Heart left ventricle (tissue), 16 donors: ENCODE data around the gene PRKCA. TPM values are rescaled to one million over a fixed set of nuclear protein-coding genes. Genes with fewer than 3 reads are reported as not detected.

ENCODE experiments used
- ATAC-seq, 4 donors: fragments of 200-7000 bp; cut with Tn5 transposase; one replicate each; pipeline ENCODE4 v1.9.1; 2020 to 2022; ENCODE audit warnings: moderate library complexity in 4 of 4, mild to moderate bottlenecking in 3 of 4, moderate number of reproducible peaks in 1 of 4
- DNase-seq, 5 donors: peaks; one replicate each; pipeline ENCODE4 v3.0.0-alpha.2; 2020
- H3K27ac ChIP-seq, 12 donors: fragments of 200-600 bp; sonication (generic) in 4 of 12; one replicate each; pipeline versions ENCODE4 v1.5.0 to v1.8.0; 2016 to 2022; ENCODE audit warnings: mild to moderate bottlenecking in 2 of 12
- H3K27me3 ChIP-seq, 9 donors: fragments of 200-600 bp; sonication (generic) in 2 of 9; one replicate each; pipeline versions ENCODE4 v1.5.1 to v1.8.0; 2016 to 2022; ENCODE audit warnings: mild to moderate bottlenecking in 3 of 9
- H3K36me3 ChIP-seq, 9 donors: fragments of 200-600 bp; sonication (generic) in 2 of 9; one replicate each; pipeline versions ENCODE4 v1.5.0 to v1.8.0; 2018 to 2022; ENCODE audit warnings: mild to moderate bottlenecking in 2 of 9
- H3K4me1 ChIP-seq, 12 donors: fragments of 200-600 bp; sonication (generic) in 4 of 12; one replicate each; pipeline versions ENCODE4 v1.5.0 to v1.8.0; 2016 to 2022; ENCODE audit warnings: mild to moderate bottlenecking in 3 of 12
- H3K4me3 ChIP-seq, 12 donors: fragments of 200-600 bp; sonication (generic) in 4 of 12; one replicate each; pipeline versions ENCODE4 v1.5.0 to v1.8.0; 2017 to 2022; ENCODE audit warnings: mild to moderate bottlenecking in 9 of 12, moderate library complexity in 4 of 12
- H3K9me3 ChIP-seq, 12 donors: fragments of 200-600 bp; sonication (generic) in 4 of 12; one replicate each; pipeline versions ENCODE4 v1.5.0 to v1.8.0; 2016 to 2022; ENCODE audit warnings: mild to moderate bottlenecking in 1 of 12
- POLR2A ChIP-seq, 2 donors: fragments of 450-650 bp; IDR thresholded peaks; one replicate each; pipeline ENCODE4 v1.6.1; 2017; ENCODE audit warnings: antibody characterized with exemption in 2 of 2, mild to moderate bottlenecking in 2 of 2, moderate library complexity in 2 of 2
- WGBS, 4 donors: extraction: QIAGEN DNeasy Blood & Tissue Kit in 2 of 4; methylation state at CpG; one replicate each; pipeline versions ENCODE4 v1.1.5 to v1.1.7; 2013 to 2018; 5-methylcytosine and 5-hydroxymethylcytosine counted together
- intact Hi-C, 10 donors: fragments of 100-400 bp; cut with DNase I; formaldehyde crosslinking; loops; one replicate each; pipeline versions ENCODE4 v1.11.1 to v1.14.2; 2022
- polyA plus RNA-seq, 2 donors: library from polyadenylated mRNA; stranded (reverse); fragments of 200-250 nt; gene quantifications; one replicate each; pipeline ENCODE4 v1.2.3, GENCODE V29; 2013
- total RNA-seq, 9 donors: library from RNA; depleted of rRNA in 2 of 9; stranded (reverse); fragments of >200 nt in 2 of 9; fragmentation: NEBNext Ultra II Directional in 3 of 9; extraction: Animal tissue kit (Norgen Biotek cat#: 25700) in 3 of 9; gene quantifications; one replicate each; pipeline versions ENCODE4 v1.1.0 to v1.2.4, GENCODE V29; 2016 to 2023
- TF ChIP-seq, protein P1 (sequence below), 12 donors: fragments of 200-600 bp; sonication (generic) in 4 of 12; IDR thresholded peaks; one replicate each; pipeline versions ENCODE4 v1.5.0 to v1.8.0; 2018 to 2022; ENCODE audit warnings: antibody characterized with exemption in 12 of 12, mild to moderate bottlenecking in 5 of 12
- donor health status: ischemic (EF 13 %, LVEDD 7.1; RV severe dilation, severe dysfunction).
- donor health status: healthy with polysubstance abuse.
- donor health status: DM: no; HTN: yes; CAD: no.
- donor health status: DM: no; HTN: no; CAD: no.
- donor health status: ischemic (EF 25% LVEDD 6.9; RV normal size, moderate dysfunction).
- donor health status: ischemic (EF 25% LVEDD 5.7; RV mildly dilated, moderate dysfunction).
- donor health status: healthy.
- donor health status: DM: yes; HTN: yes; CAD: no.
- donor health status: ischemic (EF 35%, LVEDD 5.7; RV mildly dilated, moderate dysfunction).
- donor health status: nonischemic (EF 11% LVEDD 7.7; RV severe dilation, severe dysfunction).
- donor health status: DM: yes; HTN: yes; CAD: no.
- donor health status: PGD.
- donor health status: ischemic (EF 29% LVEDD 5.4; RV normal size, mild dysfunction).
- donor health status: nonischemic (EF 23%, LVEDD 6.1; RV moderate dilation, normal function).

PRKCA gene
- total and polyA plus RNA-seq, 11 donors: 3.4 to 26.8 (median 11.4) TPM

DNA sequence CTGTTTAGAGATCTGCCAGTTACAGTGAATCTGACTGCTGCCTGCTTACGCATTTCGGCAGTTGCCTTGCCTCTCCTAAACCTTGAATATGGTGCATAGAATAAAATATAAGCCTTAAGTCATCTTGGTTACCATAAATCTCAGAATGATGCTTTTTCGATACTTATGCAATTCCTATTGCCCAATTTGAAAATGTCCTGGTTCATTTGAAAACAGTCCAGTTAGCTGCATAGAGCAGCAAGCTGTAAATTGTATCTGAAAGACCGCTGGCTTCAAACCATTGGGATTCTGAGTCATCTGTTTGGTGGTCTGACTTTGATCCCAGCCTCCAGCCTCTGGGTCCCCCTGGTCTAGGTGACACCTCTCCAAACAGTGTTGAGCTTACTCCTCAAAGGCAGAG, 2.7 kb upstream of the PRKCA start:
- 95 to 99% (median 97%) methylated on average over 4 of the region's 4 CpGs for WGBS, 4 donors

DNA sequence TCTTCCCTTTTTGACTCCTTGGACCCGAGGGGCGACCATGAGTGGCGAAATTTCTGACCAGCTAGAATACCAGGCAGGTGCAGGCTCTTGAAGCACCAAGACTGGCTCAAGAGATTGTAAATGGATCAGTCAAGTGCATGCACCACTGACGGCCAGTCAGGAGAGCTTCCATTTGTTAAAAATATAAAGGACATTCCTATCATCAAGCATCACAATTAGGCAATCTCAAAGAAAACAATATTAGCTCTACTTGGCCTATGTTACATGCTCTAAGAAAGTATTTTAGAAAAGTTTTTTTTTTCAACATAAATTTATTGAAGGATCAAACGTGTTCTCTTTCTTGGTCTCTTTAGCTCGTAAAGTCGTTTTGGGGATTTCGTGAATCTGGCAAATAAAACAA, 1.5 kb upstream of the PRKCA start:
- DNase-seq: no peak
- TF ChIP-seq POLR2A (IDR thresholded peaks at IDR 0.05): no peak
- TF ChIP-seq, protein P1, sequence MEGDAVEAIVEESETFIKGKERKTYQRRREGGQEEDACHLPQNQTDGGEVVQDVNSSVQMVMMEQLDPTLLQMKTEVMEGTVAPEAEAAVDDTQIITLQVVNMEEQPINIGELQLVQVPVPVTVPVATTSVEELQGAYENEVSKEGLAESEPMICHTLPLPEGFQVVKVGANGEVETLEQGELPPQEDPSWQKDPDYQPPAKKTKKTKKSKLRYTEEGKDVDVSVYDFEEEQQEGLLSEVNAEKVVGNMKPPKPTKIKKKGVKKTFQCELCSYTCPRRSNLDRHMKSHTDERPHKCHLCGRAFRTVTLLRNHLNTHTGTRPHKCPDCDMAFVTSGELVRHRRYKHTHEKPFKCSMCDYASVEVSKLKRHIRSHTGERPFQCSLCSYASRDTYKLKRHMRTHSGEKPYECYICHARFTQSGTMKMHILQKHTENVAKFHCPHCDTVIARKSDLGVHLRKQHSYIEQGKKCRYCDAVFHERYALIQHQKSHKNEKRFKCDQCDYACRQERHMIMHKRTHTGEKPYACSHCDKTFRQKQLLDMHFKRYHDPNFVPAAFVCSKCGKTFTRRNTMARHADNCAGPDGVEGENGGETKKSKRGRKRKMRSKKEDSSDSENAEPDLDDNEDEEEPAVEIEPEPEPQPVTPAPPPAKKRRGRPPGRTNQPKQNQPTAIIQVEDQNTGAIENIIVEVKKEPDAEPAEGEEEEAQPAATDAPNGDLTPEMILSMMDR (IDR thresholded peaks at IDR 0.05): no peak
- ATAC-seq: no peak
- Histone ChIP-seq H3K27ac (no peak overlapping the region), H3K4me1 (peaks cover 0 to 25% (median 7%) of the 10 kb centered on the region in 12 donors), H3K9me3 (no peaks in the 10 kb centered on the region), H3K36me3 (no peaks in the 10 kb centered on the region), H3K27me3 (no peaks in the 10 kb centered on the region), H3K4me3 (no peak overlapping the region)
- 76 to 84% (median 77%) methylated on average over 8 of the region's 8 CpGs for WGBS, 4 donors
- intact Hi-C loops: loop anchor here in 2 of 10 donors (5.0 to 10.0 kb wide), 3 partner anchors 106 to 264 kb away; partner anchors contain the start of gene CEP112 (in 1 of the 2)

More for the DNA sequence above, 2.7 kb upstream of the PRKCA start:
- H3K4me3 ChIP-seq: no peak overlapping the region
- intact Hi-C loops: loop anchor here in 2 of 10 donors (5.0 to 10.0 kb wide), 3 partner anchors 105 to 265 kb away; partner anchors contain the start of gene CEP112 (in 1 of the 2)
- no peaks in the 10 kb centered on the region for H3K36me3 ChIP-seq
- H3K27me3 ChIP-seq: no peaks in the 10 kb centered on the region
- TF ChIP-seq, protein P1 (IDR thresholded peaks at IDR 0.05): no peak
- no peak for TF ChIP-seq POLR2A (IDR thresholded peaks at IDR 0.05)
- no peak overlapping the region for H3K27ac ChIP-seq
- DNase-seq: no peak
- no peaks in the 10 kb centered on the region for H3K9me3 ChIP-seq
- H3K4me1 ChIP-seq: peaks cover 0 to 25% (median 7%) of the 10 kb centered on the region in 12 donors
- ATAC-seq: no peak

- ATAC-seq: no peak
- H3K27me3 ChIP-seq: no peaks in the 10 kb centered on the region
- no peak for DNase-seq
- 31 to 40% (median 36%) methylated on average over 14 of the region's 14 CpGs for WGBS, 4 donors
- intact Hi-C loops: loop anchor here in 2 of 10 donors (5.0 to 10.0 kb wide), 3 partner anchors 107 to 263 kb away; partner anchors contain the start of gene CEP112 (in 1 of the 2)
- no peaks in the 10 kb centered on the region for H3K9me3 ChIP-seq
- peak overlapping the region; percentile 42 to 94 (median 84) for H3K4me3 ChIP-seq
- no peaks in the 10 kb centered on the region for H3K36me3 ChIP-seq
- TF ChIP-seq, protein P1 (IDR thresholded peaks at IDR 0.05): no peak
- TF ChIP-seq POLR2A (IDR thresholded peaks at IDR 0.05): no peak
- H3K27ac ChIP-seq: peak overlapping the region in 6 of 12 donors; percentile 61 to 90 (median 74)
- peaks cover 0 to 28% (median 7%) of the 10 kb centered on the region in 12 donors for H3K4me1 ChIP-seq
Observed at GRCh38 chr17:66301367-66301863, 998 bp upstream of the PRKCA start.

DNA sequence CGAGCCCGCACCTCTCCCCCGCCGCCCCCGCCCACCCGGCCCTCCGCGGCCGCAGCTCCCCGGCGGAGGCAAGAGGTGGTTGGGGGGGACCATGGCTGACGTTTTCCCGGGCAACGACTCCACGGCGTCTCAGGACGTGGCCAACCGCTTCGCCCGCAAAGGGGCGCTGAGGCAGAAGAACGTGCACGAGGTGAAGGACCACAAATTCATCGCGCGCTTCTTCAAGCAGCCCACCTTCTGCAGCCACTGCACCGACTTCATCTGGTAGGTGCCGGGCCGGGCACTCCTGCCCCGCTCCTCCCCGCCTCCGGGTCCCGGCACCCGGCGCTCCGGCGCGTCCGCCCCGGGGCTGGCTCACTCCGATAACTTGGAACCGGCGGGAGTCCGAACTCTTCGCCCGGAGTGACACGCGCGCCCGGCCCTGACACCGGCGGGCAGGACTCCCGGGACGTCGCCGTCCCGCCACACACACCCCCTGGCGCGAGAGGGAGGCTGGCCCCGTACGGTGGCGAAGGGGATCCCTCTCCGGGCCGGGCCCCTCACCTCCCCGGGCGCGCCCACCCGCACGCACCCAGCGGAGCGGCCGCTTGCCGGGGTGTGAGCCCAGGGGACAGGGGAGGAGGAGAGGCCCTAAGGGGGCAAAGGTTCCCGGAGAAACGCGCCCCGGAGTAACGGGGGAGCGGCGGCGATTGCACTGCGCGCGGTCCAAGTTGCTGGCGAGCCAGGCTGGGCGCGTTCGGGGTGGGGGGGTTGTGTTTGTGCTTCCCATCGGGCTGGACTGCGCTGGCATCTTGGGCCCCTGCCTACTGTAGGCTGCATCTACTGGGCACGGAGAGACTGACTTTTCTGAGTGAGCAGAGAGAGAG, 581 bp downstream of the PRKCA start:
- Histone ChIP-seq H3K4me3 (peak overlapping the region; percentile 68 to 94 (median 85)), H3K27ac (peak overlapping the region; percentile 25 to 90 (median 72)), H3K36me3 (no peaks in the 10 kb centered on the region), H3K27me3 (no peaks in the 10 kb centered on the region), H3K4me1 (peaks cover 0 to 32% (median 7%) of the 10 kb centered on the region in 12 donors), H3K9me3 (peaks cover 0 to 6% (median 0%) of the 10 kb centered on the region in 12 donors)
- intact Hi-C loops: loop anchor here in 2 of 10 donors (5.0 to 10.0 kb wide), 3 partner anchors 108 to 262 kb away; partner anchors contain the start of gene CEP112 (in 1 of the 2)
- peak; percentile 68 to 77 (median 72) for ATAC-seq
- TF ChIP-seq, protein P1 (IDR thresholded peaks at IDR 0.05): no peak
- no peak for TF ChIP-seq POLR2A (IDR thresholded peaks at IDR 0.05)
- DNase-seq: peak; percentile 53 to 79 (median 66)
- 0 to 1% (median 0%) methylated on average over 24 to 91 of the region's 91 CpGs for WGBS, 4 donors
